ENCODE data around the gene DHRSX.
A peak's percentile ranks its signal among the peaks of the same experiment; 100 is the strongest.
"Not testable (repeated sequence)": the region's sequence is repeated elsewhere in the genome, so short reads cannot be mapped to it uniquely, and the experiment has no call there.

Gene DHRSX

GRCh38 chrX:2312061-2312591, 188.7 kb downstream of the DHRSX start:
- not testable (repeated sequence) for DNase-seq

DNA sequence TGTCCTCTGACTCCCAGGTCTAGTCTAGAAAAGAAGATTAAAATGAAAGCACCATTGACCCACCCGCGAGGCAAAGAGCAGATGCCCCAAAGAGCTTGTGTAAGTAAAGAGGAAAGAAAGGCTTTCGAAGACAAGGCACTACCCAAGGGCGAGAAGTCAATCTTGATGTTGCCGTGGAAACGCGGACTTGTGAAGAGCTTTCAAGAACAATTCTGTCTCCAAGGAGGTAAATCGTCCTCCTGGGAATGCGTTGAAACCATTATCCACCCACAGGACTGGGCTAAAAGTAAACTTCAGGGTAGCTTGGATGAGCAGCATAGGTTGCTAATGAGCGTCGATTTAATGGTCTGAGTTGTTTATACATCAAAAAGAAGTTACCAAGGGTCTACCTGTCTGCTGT, 189.3 kb downstream of the DHRSX start:
- peak; percentile 48 for DNase-seq

GRCh38 chrX:2301901-2302300, 198.9 kb downstream of the DHRSX start:
- no peak for DNase-seq

- DNase-seq, result no peak
Measured at GRCh38 chrX:2299871-2300270, 200.9 kb downstream of the DHRSX start.

GRCh38 chrX:2286731-2287130, 214.0 kb downstream of the DHRSX start:
- DNase-seq, result no peak

DNA sequence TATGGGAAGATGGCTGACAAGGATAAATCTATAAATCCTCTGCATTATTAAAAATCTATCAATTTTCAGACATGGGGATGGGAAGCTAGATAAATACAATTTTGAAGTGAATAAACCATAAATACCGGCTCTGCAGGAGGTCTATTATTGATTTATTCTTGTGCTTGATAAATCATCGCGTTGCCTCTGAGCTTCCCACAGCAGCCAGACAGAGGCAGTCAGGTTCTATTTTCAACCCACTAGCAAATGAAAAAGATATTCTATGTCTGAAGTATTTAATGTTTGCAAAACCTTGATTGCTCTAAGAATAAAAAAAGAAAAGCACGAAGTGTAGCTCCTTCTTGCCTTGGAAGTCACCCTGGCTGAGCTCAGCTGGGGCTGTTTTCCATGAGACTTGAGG, 216.2 kb downstream of the DHRSX start:
- DNase-seq, result no peak

- DNase-seq, result no peak
Measured at GRCh38 chrX:2284133-2284532, 216.6 kb downstream of the DHRSX start.

- DNase-seq, result peak; percentile 22
Measured at GRCh38 chrX:2283111-2283859, 217.5 kb downstream of the DHRSX start.

DNA sequence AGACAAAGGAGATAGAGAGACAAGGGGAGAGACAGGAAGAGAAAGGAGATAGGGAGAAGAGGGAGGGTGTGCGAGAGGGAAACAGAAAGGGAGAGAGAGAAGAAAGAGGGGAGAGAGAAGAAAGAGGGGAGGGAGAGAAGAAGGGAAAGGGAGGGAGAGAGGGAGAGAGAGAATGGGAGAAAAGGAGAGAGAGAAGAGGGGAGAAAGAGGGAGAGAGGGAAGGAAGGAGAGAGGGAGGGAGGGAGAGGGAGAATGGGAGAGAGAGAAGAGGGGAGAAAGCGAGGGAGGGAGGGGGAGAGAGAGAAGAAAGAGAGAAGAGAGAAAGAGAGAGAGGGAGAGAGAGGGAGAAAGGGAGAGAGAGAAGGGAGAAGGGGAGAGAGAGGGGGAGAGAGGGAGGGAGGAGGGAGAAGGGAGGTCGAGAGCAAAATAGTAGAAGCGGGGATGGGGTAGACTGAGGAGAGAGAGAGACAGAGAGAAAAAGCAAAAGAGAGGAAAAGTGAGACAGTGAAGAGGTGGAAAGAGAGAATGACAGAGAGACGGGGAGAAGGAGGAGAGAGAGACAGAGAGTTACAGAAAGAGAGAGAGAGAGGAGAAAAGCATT, 218.2 kb downstream of the DHRSX start:
- DNase-seq, result no peak

DNA sequence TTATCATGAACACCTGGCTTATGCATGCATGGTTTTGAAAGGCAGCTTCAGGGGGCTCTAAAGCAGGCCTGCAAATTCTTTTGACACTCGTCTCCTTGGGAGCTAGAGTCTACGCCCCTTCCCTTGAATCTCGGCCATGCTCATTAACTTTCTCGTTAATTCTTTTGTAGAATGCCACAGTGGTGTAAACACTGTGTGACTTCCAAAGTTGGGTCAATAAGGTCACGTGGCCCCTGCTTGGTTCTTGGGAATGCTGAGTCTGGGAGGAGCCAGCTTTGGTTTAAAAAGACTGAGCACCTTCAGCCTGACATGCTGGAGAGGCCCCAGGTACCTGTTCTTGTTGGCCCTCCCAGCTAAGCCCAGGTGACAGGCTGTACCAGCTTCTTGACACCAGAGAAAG, 228.4 kb downstream of the DHRSX start:
- peak; percentile 24 for DNase-seq

GRCh38 chrX:2271595-2271994, 229.2 kb downstream of the DHRSX start:
- DNase-seq, result not testable (repeated sequence)

DNA sequence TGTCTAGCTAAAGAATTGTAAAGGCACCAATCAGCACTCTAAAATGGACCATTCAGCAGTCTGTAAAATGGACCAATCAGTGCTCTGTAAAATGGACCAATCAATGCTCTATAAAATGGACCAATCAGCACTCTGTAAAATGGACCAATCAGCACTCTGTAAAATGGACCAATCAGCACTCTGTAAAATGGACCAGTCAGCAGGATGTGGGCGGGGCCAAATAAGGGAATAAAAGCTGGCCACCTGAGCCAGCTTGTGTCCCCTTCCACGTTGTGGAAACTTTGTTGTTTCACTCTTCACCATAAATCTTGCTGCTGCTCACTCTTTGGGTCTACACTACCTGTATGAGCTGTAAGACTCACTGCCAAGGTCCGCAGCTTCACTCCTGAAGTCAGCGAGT, 230.0 kb downstream of the DHRSX start:
- not testable (repeated sequence) for DNase-seq

DNA sequence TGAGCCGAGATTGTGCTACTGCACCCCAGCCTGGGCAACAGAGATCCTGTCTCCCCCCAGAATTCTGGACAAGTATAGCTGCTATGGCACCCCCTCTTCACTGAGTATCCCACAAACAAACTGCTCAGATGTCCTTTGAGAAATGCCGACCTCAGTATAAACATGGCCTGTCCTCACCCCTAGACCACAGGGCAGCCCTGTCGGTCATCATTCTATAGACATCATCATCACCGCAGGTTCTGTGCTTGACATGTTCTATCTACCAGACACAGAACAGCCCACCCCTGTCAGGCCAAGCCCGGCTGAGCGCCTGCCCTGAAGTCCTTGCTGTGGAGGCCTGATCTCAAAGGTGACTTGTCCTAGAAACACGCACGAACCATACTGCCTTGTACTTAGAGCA, 232.9 kb downstream of the DHRSX start:
- DNase-seq, result no peak

- DNase-seq, result peak; percentile 53
Measured at GRCh38 chrX:2266445-2267349, 234.1 kb downstream of the DHRSX start.

GRCh38 chrX:2265658-2266444, 234.9 kb downstream of the DHRSX start:
- DNase-seq, result peak; percentile 27

DNA sequence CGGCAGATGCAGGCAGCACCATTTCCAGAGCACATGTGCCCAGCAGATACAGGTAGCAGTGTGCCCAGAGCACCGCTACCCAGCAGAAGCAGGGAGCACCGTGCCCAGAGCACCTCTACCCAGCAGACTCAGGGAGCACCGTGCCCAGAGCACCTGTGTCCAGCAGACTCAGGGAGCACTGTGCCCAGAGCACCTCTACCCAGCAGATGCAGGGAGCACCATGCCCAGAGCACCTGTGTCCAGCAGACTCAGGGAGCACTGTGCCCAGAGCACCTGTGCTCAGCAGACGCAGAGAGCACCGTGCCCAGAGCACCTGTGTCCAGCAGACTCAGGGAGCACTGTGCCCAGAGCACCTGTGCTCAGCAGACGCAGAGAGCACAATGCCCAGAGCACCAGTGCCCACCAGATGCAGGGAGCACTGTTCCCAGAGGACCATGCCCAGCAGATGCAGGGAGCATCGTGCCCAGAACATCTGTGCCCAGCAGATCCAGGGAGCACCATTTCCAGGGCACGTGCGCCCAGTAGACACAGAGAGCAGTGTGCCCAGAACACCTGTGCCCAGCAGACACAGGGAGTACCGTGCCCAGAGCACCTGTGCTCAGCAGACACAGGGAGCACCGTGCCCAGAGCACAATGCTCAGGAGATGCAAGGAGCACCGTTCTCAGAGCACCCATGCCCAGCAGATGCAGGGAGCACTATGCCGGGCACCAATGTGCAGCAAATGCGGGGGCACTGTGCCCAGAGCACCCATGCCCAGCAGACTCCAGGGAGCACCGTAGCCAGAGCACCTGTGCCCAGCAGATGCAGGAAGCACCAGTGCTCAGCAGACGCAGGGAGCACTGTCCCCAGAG, 236.4 kb downstream of the DHRSX start:
- DNase-seq, result peak; percentile 53

DNA sequence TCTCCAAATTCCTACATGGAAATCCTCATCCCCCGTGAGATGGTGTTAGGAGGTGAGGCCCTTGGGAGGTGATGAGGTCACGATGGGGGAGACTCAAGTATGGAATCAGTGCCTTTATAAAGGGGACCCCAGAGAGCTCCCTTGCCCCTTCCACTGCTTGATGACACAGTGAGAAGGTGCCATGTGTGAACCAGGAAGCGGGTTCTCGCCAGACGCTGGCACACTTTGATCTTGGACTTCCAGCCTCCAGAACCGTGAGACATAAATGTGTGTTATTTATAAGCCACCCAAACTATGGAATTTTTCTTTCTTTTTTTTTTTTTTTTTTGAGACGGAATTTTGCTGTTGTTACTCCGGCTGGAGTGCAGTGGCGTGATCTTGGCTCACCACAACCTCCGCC, 237.6 kb downstream of the DHRSX start:
- peak; percentile 31 for DNase-seq

DNA sequence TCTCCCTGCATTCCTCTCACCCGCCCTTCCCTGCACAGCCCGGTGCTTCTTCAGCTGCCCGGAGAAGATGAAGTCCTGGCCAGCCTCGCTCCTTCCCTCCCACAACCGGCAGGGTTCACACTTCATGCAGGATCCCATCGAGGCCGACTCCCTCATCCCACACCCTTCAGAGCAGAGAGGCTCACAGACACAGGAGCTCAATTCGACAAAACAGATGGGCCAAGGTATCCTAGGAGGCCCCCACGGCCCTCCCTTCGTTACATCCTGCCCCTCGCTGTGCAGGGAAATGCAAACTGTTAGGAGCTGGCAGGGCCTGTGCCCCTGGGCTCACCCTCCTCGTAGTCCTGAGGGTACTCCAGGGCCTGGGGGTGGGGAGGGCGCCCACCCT, 238.1 kb downstream of the DHRSX start:
- DNase-seq, result no peak

- DNase-seq, result no peak
Measured at GRCh38 chrX:2261831-2262667, 238.7 kb downstream of the DHRSX start.

DNA sequence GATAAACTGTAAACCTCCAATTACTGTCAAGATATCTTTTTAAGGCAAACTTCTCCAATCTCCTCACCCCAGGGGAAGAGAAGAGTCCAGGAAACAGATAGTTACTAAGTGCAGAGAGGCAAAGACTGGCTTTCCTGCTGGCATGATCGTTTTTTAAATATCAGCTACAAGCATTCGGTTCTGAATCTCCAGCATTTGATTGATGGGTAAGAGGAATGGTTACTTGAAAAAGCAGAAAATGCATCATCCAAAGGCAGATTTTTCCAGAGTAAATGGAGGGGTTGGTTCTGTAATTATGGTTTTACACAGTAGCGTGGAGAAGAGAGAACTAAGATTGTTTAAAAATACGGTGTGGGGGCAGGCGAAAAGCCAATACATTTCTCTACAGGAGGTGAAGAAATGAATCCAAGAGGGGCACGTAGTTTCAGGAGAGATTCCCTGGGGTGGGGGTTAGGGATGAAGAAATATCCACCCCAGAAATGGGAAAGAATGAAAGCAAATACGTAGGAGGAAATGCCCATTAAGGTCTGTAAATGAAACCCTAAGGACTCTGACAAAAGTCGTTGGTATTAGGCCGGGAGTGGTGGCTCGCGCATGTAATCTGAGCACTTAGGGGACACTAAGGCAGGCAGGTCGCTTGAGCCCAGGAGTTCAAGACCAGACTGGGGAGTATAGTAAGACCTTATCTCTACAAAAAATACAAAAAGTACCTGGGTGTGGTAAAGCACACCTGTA, 248.3 kb downstream of the DHRSX start:
- no peak for DNase-seq
